Skeletal muscle cell (primary cell): ENCODE measurements around the gene AKIRIN2.

ENCODE experiments used
- DNase-seq: peaks from one replicate; pipeline ENCODE4 v3.0.0-alpha.2; 2010; ENCODE audit warnings: low read depth
- H3K4me3 ChIP-seq: 2 replicates; pipeline ENCODE4 v1.5.1; 2011; ENCODE audit warnings: low read depth, mild to moderate bottlenecking, control low read depth, low read length, moderate library complexity

Gene AKIRIN2

DNA sequence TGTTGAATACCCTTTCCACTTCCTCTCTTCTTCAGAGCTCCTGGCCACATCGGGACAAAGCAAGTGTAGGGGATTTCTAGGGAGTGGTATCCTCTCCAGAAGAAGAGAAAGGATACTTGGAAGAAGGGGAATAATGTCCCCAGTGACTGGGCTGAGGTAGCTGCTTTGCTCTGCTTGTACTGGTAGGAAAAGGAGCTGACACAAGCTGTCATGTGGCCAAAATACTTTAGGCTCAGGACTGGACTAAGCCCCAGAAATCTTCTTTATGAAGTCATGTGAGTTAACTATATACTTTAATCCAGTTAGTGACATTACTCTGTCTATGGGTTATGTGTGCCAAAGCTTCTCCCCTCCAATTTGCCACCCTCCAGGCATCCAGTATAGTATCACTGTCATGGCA lies 40.5 kb downstream of the AKIRIN2 start:
- no peak for DNase-seq
- H3K4me3 ChIP-seq: no peak overlapping the region

DNA sequence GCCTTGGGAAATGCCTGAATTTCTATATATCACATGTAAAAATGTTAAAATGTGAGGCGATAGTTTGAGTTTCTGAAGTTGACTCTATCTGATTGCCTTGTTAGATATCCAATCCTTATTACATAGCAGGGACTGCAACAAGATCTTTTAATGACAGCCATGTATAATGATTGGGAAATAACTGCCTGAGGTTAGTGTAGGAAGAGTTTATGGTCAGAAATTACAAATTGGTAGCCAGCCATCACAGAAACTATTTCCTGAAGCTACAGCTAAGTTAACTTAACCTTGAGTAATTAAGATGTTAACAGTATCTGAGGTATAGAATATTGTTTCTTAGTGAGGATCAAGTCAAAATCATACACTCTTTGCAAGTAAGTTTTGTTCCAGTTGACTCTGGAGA lies 41.0 kb downstream of the AKIRIN2 start:
- H3K4me3 ChIP-seq: no peak overlapping the region
- peak; percentile 24 for DNase-seq

DNA sequence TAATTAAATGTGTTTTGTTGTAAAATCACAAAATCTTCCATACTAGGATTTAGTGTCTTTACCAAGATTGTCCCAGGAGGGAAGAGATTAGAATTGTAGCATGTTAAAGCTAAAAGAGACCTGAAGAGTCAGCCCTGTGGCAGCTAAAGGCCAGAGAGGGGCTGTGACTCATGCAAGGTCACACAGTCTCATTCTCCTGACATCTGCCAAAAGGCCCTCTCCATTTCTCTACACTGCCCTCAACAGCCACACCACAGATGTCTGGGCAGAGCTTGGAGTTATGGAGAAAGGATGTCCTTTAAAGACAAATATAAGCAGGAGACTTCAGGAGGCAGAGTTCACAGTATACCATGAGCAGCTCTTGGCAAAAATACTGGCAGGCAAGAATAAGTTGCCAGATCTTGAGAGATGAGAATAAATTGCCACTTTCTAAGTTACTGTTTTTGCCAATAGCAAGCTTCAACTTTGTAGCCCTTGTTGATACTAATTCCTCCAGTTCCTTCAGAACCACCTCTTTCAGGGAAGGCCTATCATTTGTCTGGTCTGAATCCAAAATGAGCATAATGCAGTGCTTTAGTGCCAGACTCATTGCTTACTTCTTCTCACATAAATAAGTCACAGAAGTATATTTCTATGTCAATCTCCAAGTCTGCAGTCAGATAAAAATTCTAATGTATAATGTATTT lies 41.7 kb downstream of the AKIRIN2 start:
- DNase-seq: peak; percentile 57
- no peak overlapping the region for H3K4me3 ChIP-seq

- no peak overlapping the region for H3K4me3 ChIP-seq
- no peak for DNase-seq
These were observed 43.5 kb downstream of the AKIRIN2 start for GRCh38 chr6:87658516-87658915.

DNA sequence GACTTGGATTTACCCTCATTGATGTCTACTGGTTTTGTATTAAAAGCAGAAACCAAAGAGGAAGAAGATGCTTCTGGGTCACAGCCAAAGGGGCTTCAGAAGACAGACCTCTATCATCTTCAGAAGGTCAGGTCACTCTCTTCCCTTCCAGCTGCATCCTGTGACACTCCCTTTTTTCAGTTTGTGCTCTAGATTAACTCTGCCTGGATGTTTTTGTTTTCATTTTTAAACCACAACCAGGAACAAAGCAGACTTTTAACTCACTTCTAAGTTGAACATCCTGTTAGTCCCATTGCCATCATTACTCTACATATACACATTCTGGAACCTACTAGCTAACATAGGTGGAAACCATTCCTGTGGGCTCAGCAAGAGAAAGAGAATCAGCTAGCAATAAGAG lies 45.2 kb downstream of the AKIRIN2 start:
- DNase-seq: no peak
- H3K4me3 ChIP-seq: no peak overlapping the region

DNA sequence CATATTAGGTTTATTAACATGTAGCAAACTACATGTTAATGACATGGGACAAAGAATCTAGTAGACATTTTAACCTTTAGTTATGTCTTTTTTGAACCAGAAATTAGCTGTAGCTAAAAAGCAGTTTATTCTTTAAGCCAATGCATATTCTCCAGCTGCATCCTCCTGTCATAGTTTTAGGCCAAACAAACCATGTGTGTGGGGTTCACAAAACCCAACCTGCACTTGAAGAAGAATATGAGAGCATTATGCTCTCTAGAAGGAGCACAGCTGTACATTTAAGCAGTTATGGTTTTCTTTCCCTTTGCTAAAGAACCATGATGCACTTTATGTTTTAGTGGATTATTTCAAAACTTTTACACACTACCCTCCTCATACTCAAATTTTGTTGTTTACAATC lies 46.2 kb downstream of the AKIRIN2 start:
- no peak for DNase-seq
- H3K4me3 ChIP-seq: no peak overlapping the region

DNA sequence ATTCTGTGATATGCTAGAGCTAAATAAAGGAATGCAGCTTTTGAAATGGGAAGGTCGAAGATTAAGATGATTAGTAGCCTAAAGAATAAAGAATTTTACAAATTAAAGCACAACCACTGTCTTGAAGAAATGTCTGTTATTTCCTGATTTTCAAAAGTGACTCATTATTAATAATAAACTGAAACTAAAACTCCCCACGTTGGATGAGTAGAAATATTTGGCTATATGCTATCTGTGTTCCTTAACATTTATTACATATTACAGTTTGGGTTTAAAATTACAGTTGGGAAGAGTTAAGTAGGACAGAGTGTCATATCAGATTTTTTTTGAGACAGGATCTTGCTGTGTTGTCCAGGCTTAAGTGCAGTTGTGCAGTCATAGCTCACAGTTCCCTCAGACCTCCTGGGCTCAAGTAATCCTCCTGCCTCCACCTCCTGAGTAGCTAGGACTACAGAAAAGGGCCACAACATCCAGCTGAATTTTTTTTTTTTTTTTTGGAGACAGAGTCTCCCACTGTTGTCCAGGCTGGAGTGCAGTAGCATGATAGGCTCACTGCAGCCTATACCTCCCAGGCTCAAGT lies 47.1 kb downstream of the AKIRIN2 start:
- H3K4me3 ChIP-seq: no peak overlapping the region

DNA sequence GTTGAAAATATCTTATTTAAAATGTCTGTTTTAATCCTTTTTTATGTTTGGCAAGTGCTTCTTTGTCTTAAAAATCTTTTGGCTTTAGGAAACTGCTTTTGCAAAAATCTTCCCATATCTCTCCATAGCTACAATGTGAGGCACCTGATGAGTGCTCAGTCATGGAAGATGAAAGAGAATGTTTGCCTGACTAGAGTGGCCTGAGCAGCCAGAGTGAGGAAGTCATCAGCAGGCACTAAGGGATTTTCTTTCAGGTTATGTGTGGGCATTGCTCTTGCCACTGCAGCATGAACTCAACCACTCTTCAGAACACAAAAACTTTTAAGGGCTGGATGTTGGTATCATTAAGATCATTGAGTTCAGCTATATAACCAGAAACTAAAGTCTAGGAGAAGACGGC lies 47.9 kb downstream of the AKIRIN2 start:
- no peak for DNase-seq
- no peak overlapping the region for H3K4me3 ChIP-seq

More for the DNA sequence above, 47.1 kb downstream of the AKIRIN2 start:
- no peak for DNase-seq

GRCh38 chr6:87653074-87653962 lies 48.7 kb downstream of the AKIRIN2 start:
- H3K4me3 ChIP-seq: no peak overlapping the region
- no peak for DNase-seq

- DNase-seq: no peak
- no peak overlapping the region for H3K4me3 ChIP-seq
These were observed 57.0 kb downstream of the AKIRIN2 start for GRCh38 chr6:87645080-87645479.

DNA sequence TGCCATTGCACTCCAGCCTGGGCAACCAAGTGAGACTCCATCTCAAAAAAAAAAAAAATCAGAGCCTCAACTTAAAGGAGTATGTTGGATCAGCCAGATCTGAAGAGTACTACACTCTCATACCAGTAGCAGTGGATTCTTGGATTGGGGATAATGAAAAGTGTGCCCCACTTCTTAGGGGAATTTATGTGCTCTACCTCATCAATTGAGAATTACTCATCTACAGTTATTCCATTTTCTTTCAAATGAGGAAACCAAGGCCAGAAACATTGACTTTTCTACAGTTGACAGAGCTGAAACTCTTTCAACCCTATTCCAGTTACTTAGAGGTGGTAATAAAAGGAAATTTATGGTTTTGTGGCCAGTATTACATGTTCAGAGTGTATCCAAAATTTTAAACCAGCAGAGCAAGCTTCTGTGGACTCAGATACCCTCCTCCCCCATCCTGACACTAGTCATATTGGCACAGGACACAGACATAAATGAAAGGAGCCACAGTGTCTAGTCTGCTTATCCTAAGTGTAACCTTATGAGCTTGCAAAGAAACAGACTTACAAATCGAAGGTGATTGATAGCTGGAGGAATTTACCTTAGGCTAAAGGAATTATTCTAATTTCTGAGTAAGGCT lies 60.9 kb downstream of the AKIRIN2 start:
- H3K4me3 ChIP-seq: no peak overlapping the region
- no peak for DNase-seq

DNA sequence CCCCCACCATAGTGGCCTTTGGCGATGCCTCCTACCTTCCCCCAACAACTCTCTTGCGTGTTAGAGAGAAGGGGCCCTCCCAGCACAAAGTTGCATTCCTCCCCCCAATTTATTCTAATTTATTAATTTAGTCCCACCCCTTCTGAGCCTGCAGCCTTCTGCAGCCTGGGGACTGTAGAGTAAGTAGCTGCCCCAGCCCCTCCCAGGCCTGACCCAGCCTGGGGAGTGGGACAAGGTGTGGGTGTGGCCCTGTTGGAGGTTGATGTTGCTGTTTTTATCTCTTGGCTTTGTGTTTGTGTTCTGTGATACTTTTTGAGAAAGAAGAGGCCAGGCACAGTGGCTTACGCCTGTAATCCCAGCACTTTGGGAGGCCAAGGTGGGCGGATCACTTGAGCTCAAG lies 62.7 kb downstream of the AKIRIN2 start:
- no peak for DNase-seq
- H3K4me3 ChIP-seq: no peak overlapping the region

DNA sequence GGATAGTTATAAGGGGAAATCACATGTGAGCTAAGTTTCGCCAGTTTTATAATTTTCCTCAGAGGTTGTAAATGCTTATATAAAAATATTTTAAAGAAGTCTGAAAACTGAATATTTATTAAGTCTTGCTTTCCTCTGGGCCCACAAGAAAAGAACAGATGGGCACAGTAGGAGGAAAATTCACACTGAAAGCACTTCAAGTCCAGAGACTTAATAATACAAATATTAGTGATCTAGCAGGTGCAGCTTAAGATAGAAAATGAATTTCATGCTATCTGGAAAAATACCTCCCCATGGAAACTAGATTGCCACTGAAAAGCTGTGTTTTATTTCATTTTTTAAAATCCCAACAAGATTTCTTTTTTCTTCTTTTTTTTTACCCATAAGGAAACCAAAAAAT lies 64.9 kb downstream of the AKIRIN2 start:
- no peak for DNase-seq

GRCh38 chr6:87636315-87636714 lies 65.7 kb downstream of the AKIRIN2 start:
- no peak overlapping the region for H3K4me3 ChIP-seq
- no peak for DNase-seq

More for the DNA sequence above, 64.9 kb downstream of the AKIRIN2 start:
- H3K4me3 ChIP-seq: no peak overlapping the region

GRCh38 chr6:87633851-87634250 lies 68.2 kb downstream of the AKIRIN2 start:
- no peak overlapping the region for H3K4me3 ChIP-seq
- DNase-seq: no peak

GRCh38 chr6:87630746-87631145 lies 71.3 kb downstream of the AKIRIN2 start:
- DNase-seq: no peak
- H3K4me3 ChIP-seq: no peak overlapping the region

DNA sequence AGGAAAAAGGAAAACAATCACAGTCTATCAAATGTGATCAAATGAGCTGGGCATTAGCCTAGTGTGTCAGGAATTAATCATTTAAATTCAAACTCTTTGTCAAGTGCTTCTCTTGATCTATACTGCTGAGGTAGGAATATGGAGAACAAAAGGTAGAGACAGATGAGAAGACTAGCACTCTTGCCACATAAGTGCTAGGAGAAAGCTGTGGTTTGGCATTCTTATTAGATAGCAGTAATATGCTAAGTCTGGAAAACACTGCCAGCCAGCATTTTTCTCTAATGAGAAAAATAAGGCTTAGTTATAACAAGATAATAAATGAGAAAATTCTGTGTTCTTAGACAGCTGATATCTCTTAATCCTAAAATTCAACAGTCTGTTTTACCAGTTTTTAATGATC lies 73.2 kb downstream of the AKIRIN2 start:
- H3K4me3 ChIP-seq: no peak overlapping the region
- DNase-seq: peak; percentile 4

DNA sequence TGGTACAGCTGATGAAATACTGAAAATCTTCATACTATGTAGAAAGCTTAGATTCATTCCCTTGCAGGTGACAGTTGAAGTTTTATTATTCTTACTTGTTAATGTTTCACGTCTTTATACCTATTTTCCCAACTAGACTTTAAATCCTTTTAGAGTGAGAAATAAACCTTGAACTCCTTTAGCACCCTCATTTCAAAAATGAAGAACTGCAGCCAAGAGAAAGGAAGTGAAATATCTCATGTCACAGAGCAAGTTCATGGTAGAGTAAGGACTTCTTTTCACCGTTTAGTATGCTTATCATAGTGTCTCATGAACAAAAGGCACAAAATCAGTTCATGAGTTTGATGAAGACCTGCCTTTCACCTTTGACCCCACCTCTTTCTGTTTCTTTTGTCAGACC lies 73.6 kb downstream of the AKIRIN2 start:
- no peak overlapping the region for H3K4me3 ChIP-seq
- no peak for DNase-seq
